Adrenal gland (tissue), 5 donors: ENCODE measurements around the gene MALRD1.

ENCODE experiments used
- POLR2A ChIP-seq, 2 donors: fragments of 450-650 bp; IDR thresholded peaks; one replicate each; pipeline ENCODE4 v1.6.1; 2017; ENCODE audit warnings: antibody characterized with exemption in 2 of 2, mild to moderate bottlenecking in 2 of 2, moderate library complexity in 1 of 2
- TF ChIP-seq, protein P1 (sequence below), 6 experiments: fragments of 450-650 bp in 4 of 6; fragments of 200-600 bp in 2 of 6; sonication (generic) in 1 of 6; IDR thresholded peaks; 1 replicate in 5 of 6; 2 replicates in 1 of 6; pipeline versions ENCODE4 v1.5.1 to v1.8.0; 2016 to 2021; ENCODE audit warnings: antibody characterized with exemption in 6 of 6, mild to moderate bottlenecking in 2 of 6, moderate library complexity in 1 of 6
- donor health status: DM: no; HTN: no; CAD: no.

DNA sequence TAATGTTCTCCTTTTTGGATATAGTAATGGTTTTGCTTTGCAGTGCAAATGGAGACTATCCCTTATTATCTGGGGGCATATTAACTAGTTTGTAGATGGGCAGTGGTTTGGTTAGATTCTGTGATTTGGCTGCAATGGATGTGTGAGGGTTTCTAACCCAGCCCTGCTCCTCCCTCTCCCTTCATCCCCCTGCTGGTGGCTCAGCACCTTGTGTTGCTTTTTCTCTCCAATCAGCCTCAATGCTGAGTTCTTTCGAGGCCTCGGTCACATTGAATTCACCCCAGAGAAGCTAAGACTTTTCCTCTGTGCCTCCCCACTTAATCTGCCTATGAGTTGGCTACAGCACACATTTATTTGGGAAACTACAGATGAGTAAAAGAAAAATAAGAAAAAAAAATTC, 120.0 kb downstream of the MALRD1 start:
- TF ChIP-seq, protein P1, sequence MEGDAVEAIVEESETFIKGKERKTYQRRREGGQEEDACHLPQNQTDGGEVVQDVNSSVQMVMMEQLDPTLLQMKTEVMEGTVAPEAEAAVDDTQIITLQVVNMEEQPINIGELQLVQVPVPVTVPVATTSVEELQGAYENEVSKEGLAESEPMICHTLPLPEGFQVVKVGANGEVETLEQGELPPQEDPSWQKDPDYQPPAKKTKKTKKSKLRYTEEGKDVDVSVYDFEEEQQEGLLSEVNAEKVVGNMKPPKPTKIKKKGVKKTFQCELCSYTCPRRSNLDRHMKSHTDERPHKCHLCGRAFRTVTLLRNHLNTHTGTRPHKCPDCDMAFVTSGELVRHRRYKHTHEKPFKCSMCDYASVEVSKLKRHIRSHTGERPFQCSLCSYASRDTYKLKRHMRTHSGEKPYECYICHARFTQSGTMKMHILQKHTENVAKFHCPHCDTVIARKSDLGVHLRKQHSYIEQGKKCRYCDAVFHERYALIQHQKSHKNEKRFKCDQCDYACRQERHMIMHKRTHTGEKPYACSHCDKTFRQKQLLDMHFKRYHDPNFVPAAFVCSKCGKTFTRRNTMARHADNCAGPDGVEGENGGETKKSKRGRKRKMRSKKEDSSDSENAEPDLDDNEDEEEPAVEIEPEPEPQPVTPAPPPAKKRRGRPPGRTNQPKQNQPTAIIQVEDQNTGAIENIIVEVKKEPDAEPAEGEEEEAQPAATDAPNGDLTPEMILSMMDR (IDR thresholded peaks at IDR 0.05), result no peak
- TF ChIP-seq POLR2A (IDR thresholded peaks at IDR 0.05), result no peak
